Mesenteric fat pad (tissue), 1 donor: Measurements from ENCODE around the gene NGDN. TPM values are rescaled to one million over a fixed set of nuclear protein-coding genes. Genes with fewer than 3 reads are reported as not detected.
"Not testable (repeated sequence)": the region's sequence is repeated elsewhere in the genome, so short reads cannot be mapped to it uniquely, and the experiment has no call there.

Source experiments
- DNase-seq: peaks from one replicate; pipeline ENCODE4 v3.0.0-alpha.2; 2020; ENCODE audit warnings: low spot score
- total RNA-seq: library from RNA; stranded (reverse); fragmentation: NEBNext Ultra II Directional; extraction: Animal tissue kit (Norgen Biotek cat#: 25700); gene quantifications from one replicate; pipeline ENCODE4 v1.2.1, GENCODE V29; 2021
- donor health status: DM: yes; HTN: yes; CAD: no.

NGDN gene
- total RNA-seq, 1 donor from 2014 or later, result 29.7 TPM

DNA sequence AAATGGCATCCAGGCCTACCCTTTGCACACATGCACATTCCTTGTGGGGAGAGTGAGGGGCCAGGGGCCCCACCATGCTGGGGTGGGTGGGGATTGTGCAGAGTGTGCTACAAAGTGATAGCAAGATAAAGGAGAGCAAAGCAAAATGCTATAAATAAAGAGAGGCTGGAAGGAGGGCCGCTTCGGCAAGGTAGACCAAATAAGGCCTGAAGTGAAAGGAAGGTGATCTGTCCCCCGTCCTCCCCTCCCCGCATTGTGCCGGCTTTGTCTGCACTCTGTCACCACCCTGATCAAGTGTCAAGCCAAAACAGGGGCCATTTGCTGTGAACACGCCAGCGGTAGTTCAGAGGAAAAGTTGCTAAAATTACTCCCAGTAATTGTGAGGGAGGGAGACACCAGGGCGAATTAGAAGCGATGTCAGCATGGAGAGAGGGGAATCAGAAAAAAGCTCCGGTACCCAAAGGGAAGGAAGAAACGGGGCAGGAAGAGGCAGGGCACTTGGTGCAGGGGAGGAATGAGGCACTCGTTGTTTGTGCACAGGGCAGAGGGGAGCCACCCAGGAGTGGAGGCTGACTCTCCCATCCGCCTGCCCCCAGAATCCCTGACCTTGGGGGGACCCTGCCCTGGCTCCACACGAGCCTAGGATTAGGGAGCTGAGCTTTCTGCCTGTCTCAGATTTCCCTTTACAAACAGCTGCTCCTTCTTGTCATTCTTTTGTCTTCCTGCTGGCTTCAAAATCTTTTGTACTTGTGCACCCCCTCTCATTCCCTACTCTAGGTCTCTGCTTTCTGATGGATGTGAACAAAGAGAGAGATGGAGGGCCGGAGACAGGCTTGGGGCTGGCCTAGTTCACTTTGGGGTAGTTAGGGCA lies 31.2 kb upstream of the NGDN start:
- DNase-seq, result peak; percentile 72

- DNase-seq, result peak; percentile 75
These were observed 30.2 kb upstream of the NGDN start for GRCh38 chr14:23439107-23439835.

- peak; percentile 33 for DNase-seq
These were observed 28.4 kb upstream of the NGDN start for GRCh38 chr14:23441076-23441475.

DNA sequence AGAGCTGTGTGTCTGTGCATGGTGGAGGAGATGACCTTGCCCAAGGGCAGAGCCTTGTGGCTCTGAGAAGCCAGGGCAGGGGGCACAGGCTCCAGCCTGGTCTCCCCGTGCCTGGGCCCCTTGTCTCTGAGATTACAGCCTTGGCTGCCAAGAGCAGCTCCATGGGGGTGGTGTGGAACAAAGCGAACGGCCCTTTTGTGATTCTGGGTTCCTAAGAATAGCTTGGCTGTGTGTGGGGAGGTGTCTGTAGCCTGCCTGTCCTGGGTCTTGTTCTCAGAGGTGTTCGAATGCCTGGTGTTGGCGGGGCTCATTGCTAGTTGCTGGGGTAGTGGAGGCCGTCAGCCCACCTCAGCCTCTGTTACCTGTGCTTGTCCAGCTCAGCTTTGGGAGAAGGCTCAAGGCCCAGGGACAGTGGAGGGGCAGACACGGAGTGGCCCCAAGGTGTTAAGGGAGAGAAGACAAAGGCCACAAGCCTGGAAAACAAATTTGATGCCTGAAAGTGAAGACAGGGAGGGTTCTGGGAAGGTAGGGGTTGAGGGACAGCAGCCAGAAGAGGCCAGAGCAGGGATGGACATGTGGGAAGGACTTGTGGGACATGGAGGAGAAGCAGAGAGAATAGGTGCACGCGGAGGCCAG lies 26.7 kb upstream of the NGDN start:
- DNase-seq, result no peak

GRCh38 chr14:23443411-23443812 lies 26.1 kb upstream of the NGDN start:
- DNase-seq, result no peak

GRCh38 chr14:23443881-23444280 lies 25.6 kb upstream of the NGDN start:
- DNase-seq, result no peak

GRCh38 chr14:23444314-23444713 lies 25.2 kb upstream of the NGDN start:
- DNase-seq, result no peak

- DNase-seq, result no peak
These were observed 23.7 kb upstream of the NGDN start for GRCh38 chr14:23445773-23446172.

GRCh38 chr14:23446291-23446851 lies 23.1 kb upstream of the NGDN start:
- no peak for DNase-seq

- DNase-seq, result no peak
These were observed 21.8 kb upstream of the NGDN start for GRCh38 chr14:23447361-23448350.

DNA sequence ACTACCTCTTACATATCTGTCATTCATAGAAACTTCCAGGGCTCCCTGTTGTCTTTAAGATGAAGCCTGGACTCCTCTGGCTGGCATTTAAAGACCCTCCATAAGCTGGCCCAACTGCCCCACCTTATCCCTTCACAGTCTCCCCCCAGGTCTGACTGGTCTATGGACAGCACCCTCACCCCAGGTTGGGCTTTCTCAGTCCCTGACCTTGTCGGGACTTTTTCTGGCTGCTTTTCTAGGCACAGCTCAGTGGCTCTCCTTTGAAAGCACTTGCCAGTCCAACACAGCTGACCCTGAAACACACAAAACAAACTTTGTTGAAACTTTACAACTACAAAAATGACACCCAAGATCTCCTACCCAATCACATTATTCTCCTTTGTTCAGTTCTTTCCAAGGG lies 20.2 kb upstream of the NGDN start:
- peak; percentile 45 for DNase-seq

DNA sequence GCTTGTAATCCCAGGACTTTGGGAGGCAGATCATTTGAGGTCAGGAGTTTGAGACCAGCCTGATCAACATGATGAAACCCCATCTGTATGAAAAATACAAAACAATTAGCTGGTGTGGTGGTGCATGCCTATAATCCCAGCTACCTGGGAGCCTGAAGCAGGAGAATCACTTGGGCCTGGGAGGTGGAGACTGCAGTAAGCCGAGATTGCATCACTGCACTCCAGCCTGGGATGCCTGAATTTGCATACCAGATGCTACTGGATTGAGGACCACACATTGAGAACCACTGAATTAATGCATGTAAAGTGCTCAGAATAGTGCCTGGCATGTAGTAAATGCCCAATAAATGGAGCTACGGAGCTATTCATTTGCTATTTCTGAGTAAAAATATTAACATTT lies 19.1 kb upstream of the NGDN start:
- DNase-seq, result no peak

- no peak for DNase-seq
These were observed 17.3 kb upstream of the NGDN start for GRCh38 chr14:23452237-23452636.

GRCh38 chr14:23454445-23454856 lies 15.1 kb upstream of the NGDN start:
- DNase-seq, result no peak

DNA sequence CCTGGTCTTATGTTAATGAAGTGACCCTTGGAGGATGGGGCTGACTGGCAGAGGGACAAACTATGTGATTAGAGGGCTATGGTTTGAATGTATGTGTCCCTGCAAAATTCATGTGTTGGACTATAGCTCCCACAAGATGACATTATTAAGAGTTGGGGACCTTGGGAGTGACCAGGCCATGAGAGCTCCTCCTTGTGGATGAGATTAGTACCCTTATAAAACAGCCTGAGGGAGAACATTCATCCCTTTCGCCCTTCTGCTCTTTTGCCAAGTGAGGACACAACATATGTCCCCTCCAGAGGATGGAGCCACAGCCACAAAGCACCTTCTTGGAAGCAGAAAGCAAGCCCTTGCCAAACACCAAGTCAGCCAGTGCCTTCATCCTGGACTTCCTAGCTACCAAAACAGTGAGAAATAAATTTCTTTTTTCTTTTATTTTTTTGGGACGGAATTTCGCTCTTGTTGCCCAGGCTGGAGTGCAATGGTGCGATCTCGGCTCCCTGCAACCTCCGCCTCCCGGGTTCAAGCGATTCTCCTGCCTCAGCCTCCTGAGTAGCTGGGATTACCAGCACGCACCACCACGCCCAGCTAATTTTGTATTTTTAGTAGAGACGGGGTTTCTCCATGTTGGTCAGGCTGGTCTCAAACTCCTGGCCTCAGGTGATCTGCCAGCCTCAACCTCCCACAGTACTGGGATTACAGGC lies 12.5 kb upstream of the NGDN start:
- not testable (repeated sequence) for DNase-seq

DNA sequence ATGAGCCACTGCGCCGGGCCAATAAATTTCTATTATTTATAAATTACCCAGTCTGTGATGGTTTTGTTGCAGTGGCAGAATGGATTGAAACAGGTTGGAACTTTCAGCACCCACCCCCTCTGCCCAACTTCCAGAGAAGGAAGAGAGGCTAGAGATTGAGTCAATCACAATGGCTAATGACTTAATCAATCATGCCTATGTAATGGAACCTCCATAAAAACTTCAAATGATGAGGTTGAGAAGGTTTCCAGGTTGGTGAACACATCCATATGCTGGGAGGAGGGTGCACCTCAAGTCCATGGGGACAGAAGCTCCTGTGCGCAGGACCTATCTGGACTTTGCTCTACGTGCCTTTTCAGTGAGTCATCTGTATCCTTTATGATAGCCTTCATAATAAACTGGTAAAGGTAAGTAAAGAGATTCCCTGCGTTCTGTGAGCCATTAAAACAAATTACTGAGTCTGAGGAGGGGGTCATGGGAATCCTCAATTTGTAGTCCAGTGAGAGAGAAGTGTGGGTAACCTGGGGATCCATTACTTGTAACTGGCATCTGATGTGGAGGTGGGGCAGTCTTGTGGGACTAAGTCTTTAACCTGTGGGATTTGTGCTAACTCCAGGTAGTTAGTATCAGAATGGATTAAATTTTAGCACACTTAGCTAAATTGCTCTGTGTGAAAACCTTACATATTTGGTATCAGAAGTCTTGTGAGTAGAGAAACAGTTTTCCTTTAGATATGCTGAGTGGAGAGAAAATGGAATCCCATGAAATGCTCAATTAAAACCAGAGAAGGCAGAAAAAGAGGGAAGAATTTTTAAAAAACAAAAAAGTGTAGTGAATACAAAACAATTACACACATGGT lies 11.7 kb upstream of the NGDN start:
- no peak for DNase-seq

GRCh38 chr14:23460960-23461359 lies 8.5 kb upstream of the NGDN start:
- no peak for DNase-seq

DNA sequence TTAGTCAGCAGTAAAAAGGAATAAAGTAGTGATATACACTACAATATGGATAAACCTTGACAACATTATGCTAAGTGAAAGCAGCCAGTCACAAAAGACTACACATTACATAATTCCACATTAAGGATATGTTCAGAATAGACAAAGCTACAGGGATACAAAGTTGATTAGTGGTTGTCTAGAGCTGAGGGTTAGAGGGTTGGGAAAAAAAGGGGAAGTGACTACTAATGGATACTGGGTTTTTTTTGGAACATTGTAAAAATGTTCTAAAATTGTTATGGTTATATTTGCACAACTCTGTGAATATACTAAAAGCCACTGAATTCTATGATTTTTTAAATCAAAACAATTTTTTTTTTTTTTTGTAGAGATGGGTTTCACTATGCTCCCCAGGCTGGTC lies 4.8 kb upstream of the NGDN start:
- no peak for DNase-seq

DNA sequence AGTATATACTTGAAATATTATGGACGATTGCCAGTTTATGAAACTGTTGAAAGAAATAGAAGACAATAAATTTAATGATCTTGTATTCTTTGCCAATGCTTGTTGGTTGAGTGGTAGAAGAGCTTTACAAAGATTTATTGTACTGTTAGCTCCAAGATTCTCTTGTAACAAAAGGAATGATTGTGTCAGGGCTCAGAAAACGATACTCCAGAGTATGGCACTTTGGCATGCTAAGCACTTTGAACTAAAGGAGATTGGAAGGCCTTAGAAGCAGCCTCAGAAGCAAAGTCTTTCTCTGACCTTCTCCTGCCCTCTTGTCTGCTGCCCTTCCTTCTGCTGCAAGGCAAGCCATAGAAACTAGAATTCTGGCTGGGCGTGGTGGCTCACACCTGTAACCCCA lies 4.2 kb upstream of the NGDN start:
- DNase-seq, result no peak
